GM18520 (cell line): ENCODE data around the gene HFM1.
A peak's percentile ranks its signal among the peaks of the same experiment; 100 is the strongest.
"Not testable (repeated sequence)": the region's sequence is repeated elsewhere in the genome, so short reads cannot be mapped to it uniquely, and the experiment has no call there.

Experiments
- ATAC-seq: cut with Tn5 transposase; IDR thresholded peaks from one replicate; pipeline ENCODE4 v1.9.1; 2021; ENCODE audit not compliant: unreplicated experiment

The HFM1 gene

DNA sequence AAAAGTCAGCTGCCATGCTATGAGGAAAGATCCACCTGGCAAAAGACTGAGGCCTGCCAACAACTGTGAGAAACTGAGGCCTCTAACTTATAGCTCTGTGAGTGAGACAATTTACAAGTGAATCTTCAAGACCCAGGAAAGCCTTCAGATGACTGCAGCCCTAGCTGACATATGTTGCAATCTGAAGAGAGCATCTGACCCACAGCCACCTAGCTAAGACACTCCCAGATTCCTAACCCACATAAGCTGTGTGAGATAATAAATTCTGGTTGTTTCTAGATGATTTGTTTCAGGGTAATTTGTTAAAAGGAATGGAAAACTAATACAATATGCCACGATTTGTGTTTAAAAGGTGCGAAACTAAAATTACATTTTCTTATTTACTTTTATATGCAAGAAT is 55.1 kb downstream of the HFM1 start:
- no peak for ATAC-seq

DNA sequence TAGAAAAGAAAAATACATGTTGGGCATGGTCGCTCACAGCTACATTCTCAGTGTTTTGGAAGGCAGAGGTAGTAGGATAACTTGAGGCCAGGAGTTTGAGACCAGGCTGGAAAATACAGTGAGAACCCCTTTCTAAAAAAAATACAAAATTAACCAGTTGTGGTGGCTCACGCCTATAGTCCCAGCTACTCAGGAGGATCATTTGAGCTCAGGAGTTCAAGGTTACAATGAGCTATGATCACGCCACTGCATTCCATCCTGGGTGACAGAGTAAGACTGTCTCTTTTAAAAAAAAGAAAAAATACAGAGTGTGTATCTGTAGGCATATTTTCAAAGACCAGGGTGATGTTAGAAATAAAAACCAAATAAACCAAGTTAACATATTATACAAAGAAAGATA is 57.8 kb downstream of the HFM1 start:
- ATAC-seq = no peak

DNA sequence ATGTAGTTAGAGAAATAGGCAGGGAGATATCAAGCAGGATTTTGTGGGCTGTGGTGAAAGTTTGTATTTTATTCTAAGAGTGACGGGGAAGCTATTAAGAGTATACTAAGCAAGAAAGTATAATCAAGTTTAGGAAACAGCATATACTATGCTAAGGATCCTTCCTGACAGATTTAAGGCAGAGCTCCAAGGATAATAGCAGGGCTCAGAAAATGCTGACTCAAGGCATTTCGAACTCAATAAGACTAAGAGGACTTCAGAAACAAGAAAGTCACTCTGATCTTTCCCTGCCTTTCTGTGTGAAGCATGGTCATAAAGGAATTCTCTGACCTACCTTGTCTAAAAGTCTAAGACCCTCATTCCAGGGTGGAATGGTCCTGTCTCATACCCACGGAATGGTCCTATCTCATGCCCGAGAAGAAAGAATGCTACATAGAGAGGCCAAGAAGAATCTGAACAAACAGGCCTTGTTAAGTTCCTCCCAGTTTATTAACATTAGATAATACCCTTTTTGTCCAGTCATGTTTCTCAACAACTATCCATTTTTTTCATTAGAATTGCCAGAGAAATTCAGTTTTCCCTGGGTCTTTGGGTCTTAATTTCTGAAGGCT is 59.1 kb downstream of the HFM1 start:
- no peak for ATAC-seq

DNA sequence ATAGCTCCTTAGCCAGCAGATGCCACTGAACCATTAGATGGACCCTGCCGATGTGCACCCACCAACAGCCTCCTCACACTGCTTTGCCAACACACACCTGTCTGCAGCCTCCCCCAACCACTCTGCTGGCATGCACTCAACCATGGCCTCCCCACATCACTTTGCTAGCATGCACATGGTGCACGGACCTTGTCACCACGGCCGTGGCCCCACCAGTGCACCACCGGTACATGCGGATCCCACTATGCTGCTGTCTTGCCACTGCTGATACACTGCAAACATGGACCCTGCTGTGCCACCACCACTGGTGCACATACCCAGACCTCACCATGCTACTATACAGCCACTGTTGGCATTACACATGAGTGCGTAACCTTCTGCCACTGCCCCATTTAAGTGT is 66.1 kb downstream of the HFM1 start:
- ATAC-seq = no peak

DNA sequence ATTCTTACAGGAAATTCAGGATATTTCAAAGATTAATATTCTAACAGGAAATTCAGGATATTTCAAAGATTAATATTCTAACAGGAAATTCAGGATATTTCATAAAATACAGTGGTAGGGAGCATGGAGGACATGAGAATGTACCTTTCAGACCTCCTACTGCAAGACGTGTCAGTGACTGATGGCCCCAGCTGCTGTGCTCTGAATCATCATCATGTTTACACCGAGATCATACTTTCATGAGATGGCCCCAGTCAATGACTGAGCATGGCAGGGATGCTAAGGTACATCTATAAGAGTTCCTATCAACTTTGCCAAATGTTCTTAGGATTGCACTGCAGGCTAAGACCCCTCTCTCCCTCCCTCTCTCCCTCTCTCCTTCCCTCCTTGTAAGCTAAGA is 69.0 kb downstream of the HFM1 start:
- ATAC-seq = no peak

DNA sequence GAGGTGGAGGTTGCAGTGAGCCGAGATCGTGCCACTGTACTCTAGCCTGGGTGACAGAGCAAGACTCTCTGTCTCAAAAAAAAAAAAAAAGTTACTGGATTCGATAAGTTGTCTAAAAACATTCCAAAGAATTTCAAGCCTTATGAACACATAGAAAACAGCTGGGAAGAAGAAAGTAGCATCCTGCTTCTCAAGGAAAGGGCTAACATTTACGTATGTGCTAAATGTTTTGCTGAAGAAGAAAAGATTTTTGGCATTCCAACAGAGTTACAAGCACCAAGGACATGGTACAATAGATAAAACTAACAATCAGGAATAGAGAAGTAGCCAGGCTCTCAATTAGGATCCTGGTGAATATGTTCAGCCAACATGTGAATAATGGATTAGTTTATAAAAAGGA is 69.8 kb downstream of the HFM1 start:
- no peak for ATAC-seq

DNA sequence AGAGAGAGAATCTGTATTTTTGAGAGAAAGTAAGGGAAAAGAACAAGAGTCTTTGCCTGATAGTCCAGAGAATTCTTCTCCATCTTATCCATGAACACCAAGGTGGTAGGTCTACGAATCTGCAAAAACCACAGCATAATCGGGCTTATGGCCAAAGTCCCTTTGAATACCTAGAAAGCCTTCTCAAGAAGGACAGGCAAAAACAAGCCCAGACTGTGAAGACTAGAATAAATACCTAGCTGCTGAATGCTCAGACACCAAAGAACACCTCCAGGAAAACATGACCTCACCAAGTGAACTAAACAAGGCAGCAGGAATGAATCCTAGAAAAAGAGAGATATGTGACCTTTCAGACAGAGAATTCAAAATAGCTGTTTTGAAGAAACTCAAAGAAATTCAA is 79.2 kb downstream of the HFM1 start:
- ATAC-seq = no peak

DNA sequence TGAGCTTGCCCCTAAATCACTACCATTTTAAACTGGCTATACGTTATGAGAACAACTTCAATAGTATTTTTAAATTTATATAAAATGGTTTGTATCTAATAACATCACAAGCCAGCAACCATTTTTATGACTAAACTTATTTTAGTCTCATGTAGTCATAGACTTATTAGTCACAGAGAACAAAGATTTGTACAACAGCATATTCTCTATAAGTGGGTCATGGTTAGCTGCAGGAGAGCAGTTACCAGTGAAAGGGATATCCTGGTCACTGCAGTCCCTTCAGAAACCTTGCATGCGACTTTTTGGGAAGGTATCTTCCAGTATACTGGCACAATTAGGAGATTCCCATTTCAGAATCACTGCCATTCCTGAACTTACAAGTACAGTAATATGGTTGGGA is 90.0 kb downstream of the HFM1 start:
- no peak for ATAC-seq

DNA sequence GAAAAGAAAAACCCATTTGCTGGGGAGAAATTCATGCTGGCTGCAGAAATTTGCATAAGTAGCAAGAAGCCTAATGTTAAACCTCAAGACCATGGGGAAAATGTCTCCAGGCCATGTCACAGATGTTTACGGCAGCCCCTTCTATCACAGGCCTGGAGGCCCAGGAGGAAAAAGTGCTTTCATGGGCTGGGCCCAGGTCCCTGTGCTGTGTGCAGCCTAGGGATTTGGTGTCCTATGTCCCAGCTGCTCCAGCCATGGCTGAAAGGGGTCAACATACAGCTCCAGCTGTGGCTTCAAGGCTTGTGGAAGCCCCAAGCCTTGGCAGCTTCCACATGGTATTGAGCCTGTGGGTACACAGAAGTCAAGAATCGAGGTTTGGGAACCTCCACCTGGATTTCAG is 93.0 kb downstream of the HFM1 start:
- no peak for ATAC-seq

DNA sequence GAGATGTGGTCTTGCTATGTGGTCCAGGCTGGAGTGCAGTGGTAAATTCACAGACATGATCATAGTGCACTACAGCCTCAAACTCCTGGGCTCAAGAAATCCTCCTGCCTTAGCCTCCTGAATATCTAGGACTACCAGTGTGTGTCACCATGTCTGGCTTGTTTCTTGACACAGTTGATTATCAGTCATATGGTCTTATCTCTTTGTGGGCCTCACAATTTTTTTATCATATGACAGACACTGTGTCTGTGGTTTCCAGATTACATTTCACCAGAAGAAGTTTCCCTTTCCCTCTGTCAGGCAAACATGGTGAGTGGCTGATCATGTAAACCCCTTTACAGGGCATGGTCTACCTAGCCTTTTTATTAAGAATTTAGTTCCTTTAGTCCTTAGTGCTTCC is 96.1 kb downstream of the HFM1 start:
- no peak for ATAC-seq

DNA sequence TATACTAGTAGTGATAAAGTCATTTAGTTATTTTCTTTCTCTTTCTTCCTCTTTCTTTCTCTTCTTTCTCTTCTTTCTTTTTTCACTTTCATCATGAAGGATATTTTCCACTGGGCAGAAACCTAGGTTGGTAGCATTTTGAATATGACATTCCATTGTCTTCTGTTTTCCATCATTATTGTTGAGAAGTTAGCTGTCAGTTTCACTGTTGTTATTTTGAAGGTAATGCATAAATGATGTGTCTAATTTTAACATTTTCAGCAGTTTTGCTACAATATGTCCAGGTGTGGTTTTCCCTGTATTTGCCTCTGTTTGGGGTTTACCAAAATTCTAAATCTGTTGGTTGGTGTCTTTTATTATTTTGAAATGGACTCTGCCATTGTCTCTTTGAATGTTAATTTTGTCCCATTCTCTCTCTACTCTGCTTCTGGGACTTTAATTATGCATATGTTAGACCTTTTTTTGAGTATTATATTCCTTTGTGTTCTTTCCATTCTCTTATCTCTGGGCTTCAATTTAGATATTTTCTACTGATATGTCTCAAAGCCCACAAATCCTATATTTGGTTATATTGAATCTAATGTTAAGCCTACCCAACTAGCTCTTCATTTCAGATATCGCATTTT is 96.7 kb downstream of the HFM1 start:
- ATAC-seq = no peak

DNA sequence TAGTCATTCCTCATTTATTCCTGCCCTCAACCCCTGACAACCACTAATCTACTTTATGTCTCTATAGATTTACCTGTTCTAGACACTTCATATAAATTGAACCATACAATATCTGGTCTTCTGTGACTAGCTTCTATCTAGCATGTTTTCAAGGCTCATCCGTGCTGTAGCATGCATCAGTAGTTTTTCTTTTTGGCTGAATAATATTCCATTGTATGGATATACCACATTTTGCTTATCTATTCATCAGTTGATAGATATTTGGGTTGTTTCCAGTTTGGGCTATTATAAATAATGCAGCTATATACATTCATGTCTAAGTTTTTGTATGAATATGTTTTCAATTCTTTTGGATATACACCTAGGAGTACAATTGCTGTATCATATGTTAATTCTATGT is 101.5 kb downstream of the HFM1 start:
- ATAC-seq = no peak

DNA sequence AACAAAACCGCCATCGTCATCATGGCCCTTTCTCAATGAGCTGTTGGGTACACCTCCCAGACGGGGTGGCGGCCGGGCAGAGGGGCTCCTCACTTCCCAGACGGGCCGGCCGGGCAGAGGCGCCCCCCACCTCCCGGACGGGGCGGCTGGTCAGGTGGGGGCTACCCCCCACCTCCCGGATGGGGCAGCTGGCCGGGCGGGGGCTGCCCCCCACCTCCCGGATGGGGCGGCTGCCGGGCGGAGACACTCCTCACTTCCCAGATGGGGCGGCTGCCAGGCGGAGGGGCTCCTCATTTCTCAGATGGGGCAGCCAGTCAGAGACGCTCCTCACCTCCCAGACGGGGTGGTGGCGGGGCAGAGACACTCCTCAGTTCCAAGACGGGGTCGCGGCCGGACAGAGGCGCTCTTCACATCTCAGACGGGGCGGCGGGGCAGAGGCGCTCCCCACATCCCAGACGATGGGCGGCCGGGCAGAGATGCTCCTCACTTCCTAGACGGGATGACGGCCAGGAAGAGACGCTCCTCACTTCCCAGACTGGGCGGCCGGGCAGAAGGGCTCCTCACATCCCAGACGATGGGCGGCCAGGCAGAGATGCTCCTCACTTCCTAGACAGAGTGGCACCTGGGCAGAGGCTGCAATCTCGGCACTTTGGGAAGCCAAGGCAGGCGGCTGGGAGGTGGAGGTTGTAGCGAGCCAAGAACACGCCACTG is 115.6 kb downstream of the HFM1 start:
- ATAC-seq = not testable (repeated sequence)

DNA sequence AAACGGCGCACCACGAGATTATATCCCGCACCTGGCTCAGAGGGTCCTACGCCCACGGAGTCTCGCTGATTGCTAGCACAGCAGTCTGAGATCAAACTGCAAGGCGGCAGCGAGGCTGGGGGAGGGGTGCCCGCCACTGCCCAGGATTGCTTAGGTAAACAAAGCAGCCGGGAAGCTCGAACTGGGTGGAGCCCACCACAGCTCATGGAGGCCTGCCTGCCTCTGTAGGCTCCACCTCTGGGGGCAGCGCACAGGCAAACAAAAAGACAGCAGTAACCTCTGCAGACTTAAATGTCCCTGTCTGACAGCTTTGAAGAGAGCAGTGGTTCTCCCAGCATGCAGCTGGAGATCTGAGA is 117.7 kb downstream of the HFM1 start:
- not testable (repeated sequence) for ATAC-seq

DNA sequence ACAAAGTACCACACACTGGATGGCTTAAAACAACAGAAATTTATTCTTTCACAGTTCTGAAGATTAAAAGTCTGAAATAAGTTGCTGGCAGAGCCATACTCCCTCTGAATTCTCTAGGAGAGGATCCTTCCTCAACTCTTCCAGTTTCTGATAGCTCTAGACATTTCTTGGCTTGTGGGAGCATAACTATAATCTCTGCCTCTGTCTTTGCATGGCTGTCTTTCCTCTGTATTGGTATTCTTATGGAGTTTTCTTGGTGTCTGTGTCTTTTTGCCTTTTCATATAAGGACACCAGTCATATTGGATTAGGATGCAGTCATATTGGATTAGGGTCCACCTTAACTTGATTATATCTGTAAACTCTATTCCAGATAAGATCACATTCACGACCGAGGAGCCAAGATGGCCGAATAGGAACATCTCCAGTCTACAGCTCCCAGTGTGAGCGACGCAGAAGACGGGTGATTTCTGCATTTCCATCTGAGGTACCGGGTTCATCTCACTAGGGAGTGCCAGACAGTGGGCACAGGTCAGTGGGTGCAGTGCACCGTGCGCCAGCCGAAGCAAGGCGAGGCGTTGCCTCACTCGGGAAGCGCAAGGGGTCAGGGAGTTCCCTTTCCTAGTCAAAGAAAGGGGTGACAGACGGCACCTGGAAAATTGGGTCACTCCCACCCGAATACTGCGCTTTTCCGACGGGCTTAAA is 118.2 kb downstream of the HFM1 start:
- not testable (repeated sequence) for ATAC-seq

DNA sequence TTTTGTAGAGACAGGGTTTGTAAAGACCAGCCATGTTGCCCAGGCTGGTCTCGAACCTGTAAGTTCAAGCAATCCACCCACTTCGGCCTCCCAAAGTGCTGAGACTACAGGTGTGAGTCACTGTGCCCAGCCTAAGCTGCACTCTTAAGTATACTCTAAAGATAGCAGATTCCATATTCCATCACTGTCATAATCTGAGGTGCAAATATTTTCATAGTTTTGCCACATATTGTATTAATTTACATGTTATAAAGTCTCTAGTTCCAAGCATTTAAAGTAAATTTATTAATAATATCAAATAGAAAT is 121.3 kb downstream of the HFM1 start:
- ATAC-seq = no peak

DNA sequence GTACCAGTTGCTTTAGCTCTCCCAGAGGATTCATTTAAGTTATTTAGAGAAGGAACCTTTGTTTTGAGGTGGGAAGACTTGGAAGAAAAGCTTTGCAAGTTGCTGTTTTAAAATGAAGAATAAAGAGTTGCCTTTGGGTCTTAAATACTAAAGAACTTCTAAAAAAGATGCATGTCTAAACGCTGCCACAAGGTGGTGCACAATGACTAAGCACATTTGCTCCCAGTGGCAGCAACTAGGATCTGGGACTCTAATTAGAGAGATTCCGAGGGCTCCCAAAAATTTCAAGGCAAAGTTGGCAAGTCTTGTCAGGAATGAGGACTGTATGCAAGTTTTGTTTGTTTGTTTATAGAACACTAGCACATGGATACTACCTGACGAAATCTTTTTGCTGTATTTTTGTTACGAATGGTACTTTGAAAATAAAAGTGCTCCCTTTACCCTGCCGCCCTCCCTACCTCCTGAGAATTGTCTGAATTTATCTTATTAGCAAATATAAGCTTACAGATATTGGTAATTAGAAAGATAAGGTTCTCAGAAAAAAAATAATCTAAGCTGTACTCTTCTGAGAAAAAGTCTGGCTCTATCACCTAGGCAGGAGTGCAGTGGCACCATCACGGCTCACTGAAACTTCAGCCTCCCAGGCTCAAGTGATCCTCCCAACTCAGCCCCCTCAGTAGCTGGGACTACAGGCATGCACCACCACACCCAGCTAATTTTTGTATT is 121.8 kb downstream of the HFM1 start:
- ATAC-seq = peak; percentile 47

DNA sequence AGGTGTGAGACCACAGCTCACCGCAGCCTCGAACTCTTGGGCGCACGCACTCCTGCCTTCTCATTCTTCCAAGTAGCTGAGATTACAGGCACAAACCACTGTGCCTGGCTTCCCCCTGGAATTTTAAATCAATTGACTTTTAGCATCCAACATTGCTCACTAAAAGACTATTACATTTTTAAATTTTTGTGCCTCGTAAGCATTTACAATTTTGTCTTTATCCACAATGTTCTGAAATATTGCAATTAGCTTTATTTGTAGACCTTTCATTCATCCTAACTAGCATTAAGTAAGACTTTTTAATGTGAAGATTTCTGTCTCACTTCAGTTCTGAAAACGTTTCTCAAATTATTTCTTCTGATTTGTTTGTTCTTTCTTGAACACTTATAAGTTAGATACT is 122.9 kb downstream of the HFM1 start:
- no peak for ATAC-seq

DNA sequence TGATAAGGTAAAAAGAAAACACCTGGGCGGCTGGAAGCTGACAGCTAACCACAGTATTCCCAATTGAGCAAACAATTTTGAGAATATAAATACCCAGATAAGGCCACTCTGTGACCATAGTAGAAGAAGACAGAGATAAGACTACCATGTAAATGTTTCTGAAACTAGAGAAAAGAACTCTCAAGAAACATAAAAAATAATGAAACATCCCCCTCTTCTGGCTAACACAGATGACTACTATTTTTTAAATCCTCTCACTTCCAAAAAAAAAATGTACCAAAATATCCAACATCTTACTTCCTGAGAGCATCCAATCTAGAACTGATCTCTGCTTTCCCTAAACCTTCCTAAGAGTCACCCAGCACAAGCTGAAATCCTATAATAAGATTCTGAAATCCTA is 125.9 kb downstream of the HFM1 start:
- no peak for ATAC-seq

DNA sequence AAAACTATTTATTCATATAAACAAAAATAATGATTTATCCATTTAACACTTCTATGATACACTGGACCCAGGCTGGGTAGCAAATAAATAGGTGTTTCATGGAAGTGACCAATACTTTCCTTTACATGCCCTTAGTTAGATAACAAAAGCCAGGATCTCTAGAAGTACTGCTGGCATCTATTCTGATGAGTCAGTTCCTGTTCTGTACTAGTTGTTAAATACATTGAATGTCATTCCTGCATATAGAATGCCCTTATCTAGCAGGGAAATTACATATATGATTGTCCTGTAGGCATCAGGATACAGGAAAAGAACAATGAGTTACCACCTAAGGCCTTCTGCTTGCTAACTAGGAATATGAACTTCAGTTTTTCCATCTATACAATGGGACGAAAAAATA is 130.8 kb downstream of the HFM1 start:
- ATAC-seq = no peak

DNA sequence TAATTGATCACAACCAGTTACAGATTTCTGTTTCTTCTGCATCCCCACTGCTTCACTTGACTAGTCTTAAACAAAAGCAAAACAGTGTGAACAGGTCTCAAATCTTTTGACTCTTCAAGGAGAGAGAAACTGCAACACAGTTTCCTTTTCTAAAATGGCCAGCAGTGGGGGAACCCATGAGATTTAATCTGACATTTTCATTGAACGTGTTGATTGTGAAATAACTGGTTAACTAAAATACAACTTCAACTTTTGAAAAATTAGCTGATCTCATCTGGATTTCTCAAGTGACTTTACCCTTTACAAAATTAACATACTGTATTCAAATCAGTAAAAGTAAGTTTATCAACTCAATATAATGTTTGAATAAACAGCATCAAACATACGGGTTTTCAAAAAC is 143.0 kb downstream of the HFM1 start:
- no peak for ATAC-seq

DNA sequence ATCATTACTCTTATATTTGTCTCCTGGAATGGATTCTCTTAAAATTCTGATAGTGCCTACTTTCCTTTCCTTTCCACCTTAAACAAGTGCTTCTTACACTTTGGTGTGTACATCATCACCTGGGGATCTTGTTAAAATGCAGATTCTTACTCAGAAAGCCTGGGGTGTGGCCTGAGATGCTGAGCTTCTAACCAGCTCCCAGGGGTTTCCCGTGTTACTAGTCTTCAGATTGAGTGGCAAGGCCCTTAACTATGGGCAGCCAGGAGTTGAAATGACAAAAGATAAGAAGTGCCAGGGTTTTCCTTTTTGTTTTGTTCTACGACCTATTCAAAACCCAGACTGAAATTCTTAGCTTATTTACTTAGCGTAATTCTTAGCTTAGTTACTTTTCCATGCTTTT is 159.2 kb downstream of the HFM1 start:
- no peak for ATAC-seq
